ENCODE data around the gene TEX28.
"Not testable (repeated sequence)": the region's sequence is repeated elsewhere in the genome, so short reads cannot be mapped to it uniquely, and the experiment has no call there.

The TEX28 gene

GRCh38 chrX:154239982-154240503 lies 54.9 kb downstream of the TEX28 start:
- DNase-seq: not testable (repeated sequence)

- not testable (repeated sequence) for DNase-seq
Observed at GRCh38 chrX:154238939-154239559, 55.9 kb downstream of the TEX28 start.

GRCh38 chrX:154233620-154234019 lies 61.3 kb downstream of the TEX28 start:
- not testable (repeated sequence) for DNase-seq

- not testable (repeated sequence) for DNase-seq
Observed at GRCh38 chrX:154231443-154231842, 63.5 kb downstream of the TEX28 start.

GRCh38 chrX:154226706-154227105 lies 68.2 kb downstream of the TEX28 start:
- DNase-seq: not testable (repeated sequence)

GRCh38 chrX:154225292-154225691 lies 69.6 kb downstream of the TEX28 start:
- DNase-seq: not testable (repeated sequence)

Measured in fibroblast of skin of back (primary cell).